Naive B cell (primary cell): ENCODE data around the gene CHEK1. TPM values are rescaled to one million over a fixed set of nuclear protein-coding genes. Genes with fewer than 3 reads are reported as not detected.
"Not testable (repeated sequence)": the region's sequence is repeated elsewhere in the genome, so short reads cannot be mapped to it uniquely, and the experiment has no call there.

Source experiments
- ATAC-seq, 2 donors: fragments of 150-1000 bp; cut with Tn5 transposase; 2 replicates each; pipeline ENCODE4 v1.10.0; 2021; ENCODE audit warnings: low read depth in 2 of 2, mild to moderate bottlenecking in 2 of 2, moderate library complexity in 2 of 2
- DNase-seq: peaks from one replicate; pipeline ENCODE4 v3.0.0; 2022
- H3K27ac Mint-ChIP-seq, 6 donors: one replicate each; pipeline ENCODE4 v1.8.0; 2020 to 2022; ENCODE audit warnings: mild to moderate bottlenecking in 6 of 6, mixed read lengths in 6 of 6, moderate library complexity in 5 of 6, inconsistent platforms in 2 of 6
- H3K27me3 Mint-ChIP-seq, 3 donors: one replicate each; pipeline ENCODE4 v1.8.0; 2021 to 2022; ENCODE audit warnings: mixed read lengths in 3 of 3, mild to moderate bottlenecking in 1 of 3
- H3K36me3 Mint-ChIP-seq, 2 donors: one replicate each; pipeline ENCODE4 v1.8.0; 2020 to 2022; ENCODE audit warnings: mixed read lengths in 2 of 2, inconsistent platforms in 1 of 2, mild to moderate bottlenecking in 1 of 2
- H3K4me1 Mint-ChIP-seq, 3 donors: one replicate each; pipeline ENCODE4 v1.8.0; 2020 to 2022; ENCODE audit warnings: mixed read lengths in 3 of 3, inconsistent platforms in 1 of 3, mild to moderate bottlenecking in 1 of 3, moderate library complexity in 1 of 3
- H3K4me3 Mint-ChIP-seq, 8 donors: one replicate each; pipeline ENCODE4 v1.8.0; 2020 to 2022; ENCODE audit warnings: mild to moderate bottlenecking in 8 of 8, mixed read lengths in 8 of 8, moderate library complexity in 8 of 8, inconsistent platforms in 2 of 8
- H3K9me3 Mint-ChIP-seq, 7 donors: one replicate each; pipeline ENCODE4 v1.8.0; 2020 to 2022; ENCODE audit warnings: mixed read lengths in 7 of 7, mild to moderate bottlenecking in 5 of 7, inconsistent platforms in 2 of 7, moderate library complexity in 1 of 7
- polyA plus RNA-seq, 6 donors: library from polyadenylated mRNA; unstranded; fragments of 300-500 nt; fragmentation: Illumina TruSeq; gene quantifications; one replicate each; pipeline ENCODE4 v1.2.3, GENCODE V29; 2021; ENCODE audit warnings: low read depth in 6 of 6

Gene CHEK1
- polyA plus RNA-seq, 6 donors from 2014 or later: 1.7 to 4.1 (median 2.3) TPM

DNA sequence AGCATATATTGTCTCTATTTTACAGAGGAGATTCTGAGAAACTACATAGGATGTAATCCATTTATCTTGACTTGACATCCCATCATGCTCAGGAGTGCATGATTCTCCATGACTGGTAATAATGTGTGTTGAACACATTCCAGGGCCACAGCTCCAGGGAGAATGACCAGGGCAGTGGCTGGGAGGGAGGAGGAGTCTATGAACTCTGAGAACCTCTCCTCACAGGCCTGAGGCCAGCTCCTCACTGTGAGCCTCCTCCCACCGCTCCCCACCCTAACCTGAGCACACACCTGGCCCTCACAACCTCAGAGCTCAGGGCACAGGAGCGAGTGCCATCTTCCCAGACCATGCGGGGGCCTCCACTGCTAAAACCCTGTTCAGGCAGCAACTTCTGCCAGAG lies 63.7 kb downstream of the CHEK1 start:
- Mint-ChIP-seq H3K27ac (peak overlapping the region in 1 of 6 donors; percentile 2), H3K4me1 (no peaks in the 10 kb centered on the region), H3K36me3 (no peaks in the 10 kb centered on the region), H3K9me3 (no peaks in the 10 kb centered on the region), H3K27me3 (no peaks in the 10 kb centered on the region), H3K4me3 (no peak overlapping the region)
- no peak for ATAC-seq
- no peak for DNase-seq

DNA sequence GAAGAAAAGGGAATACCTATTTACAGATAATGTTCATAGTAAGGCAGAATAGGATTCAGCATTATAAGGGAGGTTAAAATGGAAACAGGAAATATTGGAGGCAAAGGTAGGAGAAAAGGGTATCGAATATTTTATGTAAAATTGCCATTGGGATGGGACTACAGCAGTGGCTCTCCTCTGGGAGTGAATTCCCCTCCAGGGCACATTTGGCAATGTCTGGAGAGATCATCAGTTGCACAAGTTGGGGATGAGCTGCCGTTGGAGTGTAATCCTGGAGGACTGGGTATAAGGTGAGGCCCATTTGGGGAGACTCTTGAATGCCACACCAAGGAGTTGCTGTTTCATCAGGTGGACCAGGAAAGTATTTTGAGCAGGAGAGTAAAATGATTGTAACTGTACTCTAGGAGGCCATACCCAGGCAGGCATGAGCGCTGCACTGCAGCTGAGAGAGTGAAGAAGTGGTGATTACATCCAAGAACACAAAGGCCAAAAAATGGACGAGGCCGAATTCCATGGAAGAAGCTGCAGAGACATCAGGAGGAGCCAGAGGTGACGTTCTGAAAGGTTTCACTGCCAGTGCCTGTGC lies 64.4 kb downstream of the CHEK1 start:
- Mint-ChIP-seq H3K9me3 (no peaks in the 10 kb centered on the region), H3K4me3 (no peak overlapping the region)
- ATAC-seq: no peak

DNA sequence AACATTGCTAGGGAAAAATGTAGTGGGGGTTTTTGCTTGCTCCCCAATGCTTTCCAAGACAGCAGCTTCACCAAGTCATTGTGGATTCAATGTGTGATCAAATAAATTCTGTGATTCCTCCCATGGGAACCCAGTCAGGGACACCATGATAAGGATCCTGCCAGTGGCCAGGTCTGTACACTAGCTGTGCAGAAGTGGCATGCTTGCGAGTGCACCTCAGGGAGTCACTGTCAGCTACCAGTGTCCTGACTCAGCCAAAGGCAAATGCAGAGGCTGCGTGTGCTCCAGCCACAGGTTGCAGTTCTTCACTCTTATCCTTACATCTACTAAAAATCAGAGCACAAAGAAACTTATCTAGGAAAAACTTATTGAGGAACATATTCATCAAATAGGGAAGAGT lies 65.0 kb downstream of the CHEK1 start:
- no peaks in the 10 kb centered on the region for H3K9me3 Mint-ChIP-seq
- DNase-seq (no peak), ATAC-seq (no peak)
- peak overlapping the region in 1 of 6 donors; percentile 3 for H3K27ac Mint-ChIP-seq
- H3K36me3 Mint-ChIP-seq: no peaks in the 10 kb centered on the region
- H3K4me1 Mint-ChIP-seq: no peaks in the 10 kb centered on the region
- no peaks in the 10 kb centered on the region for H3K27me3 Mint-ChIP-seq
- no peak overlapping the region for H3K4me3 Mint-ChIP-seq

More for the DNA sequence above, 64.4 kb downstream of the CHEK1 start:
- H3K27ac Mint-ChIP-seq: peak overlapping the region in 1 of 6 donors; percentile 67
- DNase-seq: no peak
- no peaks in the 10 kb centered on the region for H3K36me3 Mint-ChIP-seq
- no peaks in the 10 kb centered on the region for H3K27me3 Mint-ChIP-seq
- no peaks in the 10 kb centered on the region for H3K4me1 Mint-ChIP-seq

DNA sequence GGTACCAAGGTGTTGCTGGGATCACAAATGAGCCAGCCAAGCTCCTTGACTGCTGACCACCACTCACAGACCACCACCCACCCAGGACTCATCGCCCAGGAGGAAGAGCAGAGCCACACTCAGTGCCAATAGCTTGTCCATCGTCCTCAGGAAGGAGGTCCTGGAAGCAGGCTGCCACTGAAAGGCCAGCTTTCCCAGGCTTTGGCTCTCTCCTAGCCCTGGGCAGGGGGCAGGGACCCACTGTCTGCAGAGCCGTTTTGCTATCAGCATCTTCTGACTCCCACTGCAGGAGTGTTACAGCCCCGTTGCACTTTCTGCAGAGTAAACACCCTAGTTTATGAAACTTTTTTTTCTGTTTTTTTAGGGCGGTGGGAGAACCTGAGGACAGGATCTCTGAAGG lies 67.9 kb downstream of the CHEK1 start:
- Mint-ChIP-seq H3K4me3 (no peak overlapping the region), H3K36me3 (no peaks in the 10 kb centered on the region), H3K4me1 (no peaks in the 10 kb centered on the region), H3K27ac (no peak overlapping the region), H3K9me3 (no peaks in the 10 kb centered on the region), H3K27me3 (no peaks in the 10 kb centered on the region)
- no peak for DNase-seq
- ATAC-seq: no peak

DNA sequence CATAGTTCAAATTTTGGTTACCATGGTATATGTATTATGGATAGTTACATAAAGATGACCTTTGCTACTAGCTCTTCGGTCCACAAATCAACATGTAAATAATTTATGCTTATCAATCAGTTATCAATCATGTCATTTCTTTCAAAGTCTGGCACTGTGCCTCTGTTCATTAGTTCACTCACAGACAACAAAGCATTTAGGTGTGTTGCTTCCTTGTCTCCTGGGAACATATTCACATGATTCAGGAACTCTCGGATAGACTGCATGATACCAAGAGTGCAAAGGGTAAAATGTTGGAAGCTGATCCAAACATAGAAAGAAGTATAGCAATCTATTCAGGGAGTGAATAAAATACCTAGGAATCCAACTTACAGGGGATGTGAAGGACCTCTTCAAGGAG lies 70.0 kb downstream of the CHEK1 start:
- no peaks in the 10 kb centered on the region for H3K36me3 Mint-ChIP-seq
- no peak overlapping the region for H3K4me3 Mint-ChIP-seq
- H3K9me3 Mint-ChIP-seq: no peaks in the 10 kb centered on the region
- ATAC-seq: no peak
- no peak overlapping the region for H3K27ac Mint-ChIP-seq
- DNase-seq: no peak
- H3K27me3 Mint-ChIP-seq: peaks cover 0 to 7% (median 0%) of the 10 kb centered on the region in 3 donors
- H3K4me1 Mint-ChIP-seq: no peaks in the 10 kb centered on the region

DNA sequence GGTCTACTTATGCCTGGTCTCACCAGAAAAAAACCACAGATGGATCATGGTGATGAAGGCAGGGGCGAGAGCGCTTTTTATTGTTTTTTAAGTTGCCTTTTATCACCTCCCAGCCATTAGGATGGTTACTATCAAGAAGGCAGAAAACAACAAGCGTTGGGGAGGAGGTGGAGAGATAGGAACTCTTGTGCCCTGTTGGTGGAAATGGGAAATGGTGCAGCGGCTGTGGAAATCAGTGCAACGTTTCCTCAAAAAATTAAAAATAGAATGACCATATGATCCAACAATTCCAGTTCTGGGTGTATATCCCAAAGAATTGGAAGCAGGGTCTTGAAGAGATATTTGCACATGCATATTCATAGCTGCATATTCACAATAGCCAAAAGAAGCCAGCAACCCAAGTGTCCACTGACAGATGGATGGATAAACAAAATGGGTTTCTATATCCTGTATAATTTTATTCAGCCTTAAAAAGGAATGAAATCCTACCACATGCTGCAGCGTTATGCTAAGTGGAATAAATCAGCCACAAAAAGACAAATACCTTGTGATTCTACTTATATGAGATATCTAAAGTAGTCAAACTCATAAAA lies 76.2 kb downstream of the CHEK1 start:
- no peak for DNase-seq
- ATAC-seq: no peak
- Mint-ChIP-seq H3K4me1 (no peaks in the 10 kb centered on the region), H3K4me3 (no peak overlapping the region), H3K27ac (peak overlapping the region in 1 of 6 donors; percentile 76), H3K27me3 (peaks cover 0 to 9% (median 0%) of the 10 kb centered on the region in 3 donors), H3K9me3 (peaks cover 0 to 4% (median under 1%) of the 10 kb centered on the region in 7 donors), H3K36me3 (no peaks in the 10 kb centered on the region)

DNA sequence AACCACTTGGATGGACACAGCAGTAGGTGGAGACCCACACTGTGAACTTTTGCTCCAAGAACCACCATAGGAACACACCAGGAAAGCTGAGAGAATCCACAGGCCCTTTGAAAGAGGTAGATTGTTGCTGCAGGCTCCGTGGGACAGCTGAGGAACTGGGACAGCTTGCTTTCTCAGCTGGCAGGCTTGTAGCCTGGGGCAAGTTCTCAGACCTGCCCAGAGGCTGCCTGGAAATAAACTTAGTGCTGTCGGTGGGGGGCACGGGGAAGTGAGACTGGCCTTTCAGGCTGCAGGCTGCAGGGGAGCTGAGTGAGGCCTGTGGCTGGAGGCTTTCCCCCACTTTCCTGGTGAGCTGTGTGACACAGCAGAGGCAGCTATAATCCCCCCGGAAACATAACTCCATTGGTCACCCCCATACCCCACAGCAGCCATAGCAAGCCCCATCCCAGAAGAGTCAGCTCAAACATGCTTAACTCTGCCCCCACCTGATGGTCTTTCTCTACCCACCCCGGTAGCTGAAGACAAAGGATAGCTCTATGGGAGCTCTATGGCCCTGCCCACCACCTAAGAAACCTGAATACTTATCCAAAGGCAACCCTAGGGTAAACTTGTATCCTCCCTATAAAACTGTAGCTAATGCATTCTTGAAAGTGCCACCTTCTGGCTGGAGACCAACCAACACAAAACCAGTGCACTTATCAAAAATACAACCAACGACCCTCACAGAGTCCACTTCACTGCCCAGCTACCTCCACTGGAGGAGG lies 77.1 kb downstream of the CHEK1 start:
- Mint-ChIP-seq H3K9me3 (peaks cover 0 to 10% (median 3%) of the 10 kb centered on the region in 7 donors), H3K27ac (peak overlapping the region in 1 of 6 donors; percentile 76), H3K36me3 (no peaks in the 10 kb centered on the region), H3K4me1 (no peaks in the 10 kb centered on the region), H3K4me3 (no peak overlapping the region), H3K27me3 (peaks cover 0 to 9% (median 2%) of the 10 kb centered on the region in 3 donors)
- no peak for ATAC-seq
- DNase-seq: no peak

DNA sequence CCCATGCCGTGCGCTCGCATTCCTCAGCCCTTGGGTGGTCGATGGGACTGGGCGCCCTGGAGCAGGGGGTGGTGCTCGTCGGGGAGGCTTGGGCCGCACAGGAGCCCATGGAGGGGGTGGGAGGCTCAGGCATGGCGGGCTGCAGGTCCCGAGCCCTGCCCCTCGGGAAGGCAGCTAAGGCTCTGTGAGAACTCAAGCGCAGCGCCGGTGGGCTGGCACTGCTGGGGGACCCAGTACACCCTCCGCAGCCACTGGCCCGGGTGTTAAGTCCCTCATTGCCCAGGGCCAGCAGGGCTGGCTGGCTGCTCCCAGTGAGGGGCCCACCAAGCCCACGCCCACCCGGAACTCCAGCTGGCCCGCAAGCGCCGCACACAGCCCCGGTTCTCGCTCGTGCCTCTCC lies 79.7 kb downstream of the CHEK1 start:
- H3K36me3 Mint-ChIP-seq, H3K4me1 Mint-ChIP-seq, DNase-seq, H3K9me3 Mint-ChIP-seq, ATAC-seq, H3K4me3 Mint-ChIP-seq, H3K27ac Mint-ChIP-seq: not testable (repeated sequence)
- H3K27me3 Mint-ChIP-seq: peaks cover 0 to 11% (median 4%) of the 10 kb centered on the region in 3 donors

DNA sequence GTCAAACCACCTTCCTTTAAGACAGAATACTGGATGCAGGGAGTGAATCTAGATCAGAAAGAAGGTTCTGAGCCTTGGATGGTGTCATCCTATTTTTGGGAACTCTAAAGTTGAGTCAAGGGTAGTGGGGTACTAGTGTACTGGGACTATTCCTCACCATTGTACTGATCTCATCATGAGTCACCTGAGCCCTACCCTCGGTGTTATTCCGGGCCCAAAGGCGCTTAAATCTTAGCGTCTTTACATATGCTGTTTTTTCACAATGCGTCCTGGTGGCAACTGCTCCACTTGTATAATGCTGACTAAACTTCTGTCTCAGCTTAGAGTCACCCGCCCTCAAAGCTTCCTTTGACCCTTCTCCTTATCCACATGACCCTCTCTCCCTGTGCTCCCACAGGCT lies 95.8 kb downstream of the CHEK1 start:
- Mint-ChIP-seq H3K27me3 (peaks cover 31 to 44% (median 38%) of the 10 kb centered on the region in 3 donors), H3K4me1 (no peaks in the 10 kb centered on the region), H3K4me3 (no peak overlapping the region), H3K27ac (no peak overlapping the region), H3K9me3 (peaks cover 0 to 4% (median 2%) of the 10 kb centered on the region in 7 donors), H3K36me3 (no peaks in the 10 kb centered on the region)
- DNase-seq: no peak
- no peak for ATAC-seq

DNA sequence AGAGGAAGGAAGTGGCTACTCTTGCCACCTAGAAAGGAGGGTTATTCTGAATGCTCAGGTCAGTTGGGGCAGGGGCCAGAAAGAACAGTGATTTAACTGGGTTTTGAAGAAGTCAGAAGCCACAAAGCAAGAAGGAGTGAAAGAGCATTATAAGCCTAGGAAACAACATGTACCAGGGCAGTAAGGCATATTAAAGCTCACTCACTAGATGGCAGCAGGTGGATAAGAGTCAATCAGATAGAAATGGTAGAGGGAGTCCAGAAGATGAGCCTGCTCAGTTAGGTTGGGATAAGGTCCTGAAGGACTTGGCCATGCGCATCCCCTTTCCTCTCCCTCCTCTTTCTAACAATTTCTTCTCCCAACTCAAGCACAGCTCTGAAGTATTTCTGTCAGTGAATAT lies 99.2 kb downstream of the CHEK1 start:
- ATAC-seq: no peak
- Mint-ChIP-seq H3K9me3 (peaks cover 0 to 2% (median 0%) of the 10 kb centered on the region in 7 donors), H3K36me3 (no peaks in the 10 kb centered on the region), H3K27ac (no peak overlapping the region), H3K4me1 (no peaks in the 10 kb centered on the region), H3K4me3 (no peak overlapping the region), H3K27me3 (peaks cover 31 to 55% (median 39%) of the 10 kb centered on the region in 3 donors)
- DNase-seq: no peak

Other genes with a start within 250 kb of the CHEK1 start
- gene FEZ1, start 128.9 kb upstream of the CHEK1 start, polyA plus RNA-seq: 1 to 10 TPM in 1 of 6 donors, under 1 TPM in 2, not detected in 3; 0.22 to 1.1 (median 0.86) TPM
- gene EI24, start 55.7 kb upstream of the CHEK1 start, polyA plus RNA-seq: 10 to 100 TPM; 36.4 to 83.5 (median 51.2) TPM
- 10 to 100 TPM; 14.3 to 56.7 (median 33.4) TPM for gene STT3A, start 32.3 kb upstream of the CHEK1 start, polyA plus RNA-seq
- under 1 TPM in 1 of 6 donors, not detected in 5; 0.14 TPM for gene ACRV1, start 55.7 kb downstream of the CHEK1 start, polyA plus RNA-seq
- gene PATE1, start 121.1 kb downstream of the CHEK1 start, polyA plus RNA-seq: not detected
- gene PATE2, start 153.7 kb downstream of the CHEK1 start, polyA plus RNA-seq: not detected
- not detected for gene PATE3, start 163.0 kb downstream of the CHEK1 start, polyA plus RNA-seq
- not detected for gene PATE4, start 208.2 kb downstream of the CHEK1 start, polyA plus RNA-seq